Adrenal gland (tissue), 12 donors: Measurements from ENCODE around the gene ORM2. TPM values are rescaled to one million over a fixed set of nuclear protein-coding genes. Genes with fewer than 3 reads are reported as not detected.

Experiments used
- DNase-seq, 7 donors: peaks; one replicate each; pipeline ENCODE4 v3.0.0-alpha.2; 2019 to 2020
- H3K27ac ChIP-seq, 5 donors: fragments of 200-600 bp; sonication (generic) in 4 of 5; 1 replicate in 3 of 5; 2 replicates in 2 of 5; pipeline versions ENCODE4 v1.5.1 to v1.8.0; 2016 to 2020; ENCODE audit warnings: mild to moderate bottlenecking in 1 of 5
- H3K27me3 ChIP-seq: fragments of 200-600 bp; 2 replicates; pipeline ENCODE4 v1.8.0; 2021
- H3K36me3 ChIP-seq, 2 donors: fragments of 200-600 bp; replicated peaks in 1 of 2; 1 replicate in 1 of 2; 2 replicates in 1 of 2; pipeline versions ENCODE4 v1.5.1 to v1.8.0; 2018 to 2022
- H3K4me1 ChIP-seq, 2 donors: fragments of 200-600 bp; replicated peaks in 1 of 2; 1 replicate in 1 of 2; 2 replicates in 1 of 2; pipeline versions ENCODE4 v1.5.1 to v1.8.0; 2018 to 2021
- H3K4me3 ChIP-seq, 4 donors: fragments of 200-600 bp; sonication (generic) in 3 of 4; one replicate each; pipeline ENCODE4 v1.5.1; 2016 to 2018
- H3K9me3 ChIP-seq, 3 donors: fragments of 200-600 bp; sonication (generic) in 1 of 3; replicated peaks in 1 of 3; 1 replicate in 2 of 3; 2 replicates in 1 of 3; pipeline versions ENCODE4 v1.5.1 to v1.8.0; 2016 to 2021
- POLR2A ChIP-seq, 2 donors: fragments of 450-650 bp; IDR thresholded peaks; one replicate each; pipeline ENCODE4 v1.6.1; 2017; ENCODE audit warnings: antibody characterized with exemption in 2 of 2, mild to moderate bottlenecking in 2 of 2, moderate library complexity in 1 of 2
- WGBS, 4 donors: extraction: QIAGEN DNeasy Blood & Tissue Kit in 2 of 4; methylation state at CpG; one replicate each; pipeline versions ENCODE4 v1.1.5 to v1.1.7; 2013 to 2017; 5-methylcytosine and 5-hydroxymethylcytosine counted together
- intact Hi-C, 2 donors: fragments of 100-400 bp; cut with DNase I; formaldehyde crosslinking; loops; one replicate each; pipeline versions ENCODE4 v1.14.1 to v1.15.0; 2022 to 2023
- polyA plus RNA-seq, 3 donors: library from polyadenylated mRNA; stranded (reverse); fragments of 200-250 nt in 2 of 3; fragments of 350-450 nt in 1 of 3; fragmentation: Illumina TruSeq in 1 of 3; extraction: RNeasy Lipid Tissue Mini Kit (QIAGEN cat#74804) in 1 of 3; gene quantifications; one replicate each; pipeline ENCODE4 v1.2.3, GENCODE V29; 2013 to 2014
- total RNA-seq, 9 donors: library from RNA; depleted of rRNA in 4 of 9; stranded (reverse); fragments of >200 nt in 4 of 9; fragments of 120-200 nt in 1 of 9; fragmentation: NEBNext Ultra II Directional in 1 of 9; extraction: Animal tissue kit (Norgen Biotek cat#: 25700) in 1 of 9; gene quantifications; one replicate each; pipeline versions ENCODE4 v1.1.0 to v1.2.4, GENCODE V29; 2013 to 2023
- TF ChIP-seq, protein P1 (sequence below), 6 experiments: fragments of 450-650 bp in 4 of 6; fragments of 200-600 bp in 2 of 6; sonication (generic) in 1 of 6; IDR thresholded peaks; 1 replicate in 5 of 6; 2 replicates in 1 of 6; pipeline versions ENCODE4 v1.5.1 to v1.8.0; 2016 to 2021; ENCODE audit warnings: antibody characterized with exemption in 6 of 6, mild to moderate bottlenecking in 2 of 6, moderate library complexity in 1 of 6
- donor health status: healthy with polysubstance abuse.
- donor health status: Bipolar disorder and iron deficiency.
- donor health status: DM: yes; HTN: yes; CAD: no.
- donor health status: DM: no; HTN: no; CAD: no.
- donor health status: DM: no; HTN: no; CAD: no.
- donor health status: DM: yes; HTN: yes; CAD: no.

Gene ORM2
- total and polyA plus RNA-seq, 12 donors: 0.60 to 16.2 (median 1.8) TPM; not detected in 3

- Histone ChIP-seq H3K27me3 (no peaks in the 10 kb centered on the region), H3K27ac (peak overlapping the region in 3 of 5 donors; percentile 63 to 85 (median 68)), H3K9me3 (no peaks in the 10 kb centered on the region), H3K4me1 (peaks cover 6 to 7% of the 10 kb centered on the region in 2 donors), H3K4me3 (no peak overlapping the region), H3K36me3 (peaks cover 0 to 96% of the 10 kb centered on the region in 2 donors)
- intact Hi-C loops: loop anchor here (10.0 kb wide), 3 partner anchors 46 to 306 kb away; partner anchors contain the start of genes TEX53 (in 1 of the 2) and WHRN (in 1 of the 2)
- WGBS, 4 donors: 19 to 27% (median 20%) methylated on average over 3 to 9 of the region's 9 CpGs
- TF ChIP-seq, protein P1, sequence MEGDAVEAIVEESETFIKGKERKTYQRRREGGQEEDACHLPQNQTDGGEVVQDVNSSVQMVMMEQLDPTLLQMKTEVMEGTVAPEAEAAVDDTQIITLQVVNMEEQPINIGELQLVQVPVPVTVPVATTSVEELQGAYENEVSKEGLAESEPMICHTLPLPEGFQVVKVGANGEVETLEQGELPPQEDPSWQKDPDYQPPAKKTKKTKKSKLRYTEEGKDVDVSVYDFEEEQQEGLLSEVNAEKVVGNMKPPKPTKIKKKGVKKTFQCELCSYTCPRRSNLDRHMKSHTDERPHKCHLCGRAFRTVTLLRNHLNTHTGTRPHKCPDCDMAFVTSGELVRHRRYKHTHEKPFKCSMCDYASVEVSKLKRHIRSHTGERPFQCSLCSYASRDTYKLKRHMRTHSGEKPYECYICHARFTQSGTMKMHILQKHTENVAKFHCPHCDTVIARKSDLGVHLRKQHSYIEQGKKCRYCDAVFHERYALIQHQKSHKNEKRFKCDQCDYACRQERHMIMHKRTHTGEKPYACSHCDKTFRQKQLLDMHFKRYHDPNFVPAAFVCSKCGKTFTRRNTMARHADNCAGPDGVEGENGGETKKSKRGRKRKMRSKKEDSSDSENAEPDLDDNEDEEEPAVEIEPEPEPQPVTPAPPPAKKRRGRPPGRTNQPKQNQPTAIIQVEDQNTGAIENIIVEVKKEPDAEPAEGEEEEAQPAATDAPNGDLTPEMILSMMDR (IDR thresholded peaks at IDR 0.05): no peak
- peak in 1 of 2 donors; percentile 16 for TF ChIP-seq POLR2A (IDR thresholded peaks at IDR 0.05)
- DNase-seq: peak; percentile 84 to 96 (median 95)
These were observed 19.3 kb downstream of the ORM2 start for GRCh38 chr9:114348906-114349482.

DNA sequence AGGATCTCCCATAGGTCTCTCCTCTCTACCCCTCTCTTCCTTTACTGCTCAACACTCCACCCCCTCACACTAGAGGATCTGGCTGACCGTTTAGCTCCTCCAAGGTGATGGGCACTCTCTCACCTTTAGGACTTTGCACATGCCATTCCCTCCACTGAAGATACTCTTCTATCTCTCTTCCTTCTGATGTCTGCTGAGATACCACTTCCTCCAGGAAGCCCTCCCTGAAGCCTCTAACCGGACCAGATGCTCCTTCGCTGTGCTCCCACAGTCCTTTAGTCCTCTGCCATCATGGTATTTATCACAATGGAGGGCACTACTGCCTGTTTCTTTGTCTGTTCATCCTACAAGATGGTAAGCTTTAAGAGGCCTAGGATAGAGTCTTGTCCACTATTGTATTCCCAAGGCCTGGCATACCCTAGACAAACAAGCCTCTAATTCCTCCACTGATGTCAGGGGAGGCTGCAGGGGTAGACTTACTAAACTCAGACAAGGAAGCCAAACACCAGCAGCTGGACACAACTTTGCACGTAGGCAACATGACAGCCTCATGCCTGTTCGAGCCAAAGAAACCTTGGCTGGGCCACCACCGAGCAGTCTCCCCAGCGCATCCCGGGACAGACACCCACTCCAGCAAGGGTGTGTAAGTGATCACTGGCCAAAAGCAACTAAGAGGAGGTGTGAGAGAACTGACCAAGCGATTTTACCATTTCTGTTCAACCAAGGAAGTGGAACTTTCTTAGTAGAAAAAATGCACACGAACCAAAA lies 20.2 kb downstream of the ORM2 start:
- H3K27me3 ChIP-seq: no peaks in the 10 kb centered on the region
- peaks cover 6 to 7% of the 10 kb centered on the region in 2 donors for H3K4me1 ChIP-seq
- intact Hi-C loops: loop anchor here (10.0 kb wide), 3 partner anchors 45 to 305 kb away; partner anchors contain the start of genes TEX53 (in 1 of the 2) and WHRN (in 1 of the 2)
- WGBS, 4 donors: 82 to 86% (median 85%) methylated on average over 9 to 10 of the region's 10 CpGs
- H3K27ac ChIP-seq: peak overlapping the region in 1 of 5 donors; percentile 85
- TF ChIP-seq, protein P1 (IDR thresholded peaks at IDR 0.05): no peak
- no peak for TF ChIP-seq POLR2A (IDR thresholded peaks at IDR 0.05)
- H3K9me3 ChIP-seq: no peaks in the 10 kb centered on the region
- peaks cover 0 to 88% of the 10 kb centered on the region in 2 donors for H3K36me3 ChIP-seq
- no peak for DNase-seq
- no peak overlapping the region for H3K4me3 ChIP-seq

- no peak overlapping the region for H3K27ac ChIP-seq
- H3K4me1 ChIP-seq: peaks cover 6 to 7% of the 10 kb centered on the region in 2 donors
- H3K9me3 ChIP-seq: no peaks in the 10 kb centered on the region
- intact Hi-C loops: no loop called here
- no peak for DNase-seq
- TF ChIP-seq, protein P1 (IDR thresholded peaks at IDR 0.05): no peak
- TF ChIP-seq POLR2A (IDR thresholded peaks at IDR 0.05): no peak
- no peaks in the 10 kb centered on the region for H3K27me3 ChIP-seq
- H3K4me3 ChIP-seq: no peak overlapping the region
- 89 to 91% (median 91%) methylated on average over 16 of the region's 16 CpGs for WGBS, 4 donors
- peaks cover 0 to 88% of the 10 kb centered on the region in 2 donors for H3K36me3 ChIP-seq
These were observed 21.1 kb downstream of the ORM2 start for GRCh38 chr9:114350636-114351401.

DNA sequence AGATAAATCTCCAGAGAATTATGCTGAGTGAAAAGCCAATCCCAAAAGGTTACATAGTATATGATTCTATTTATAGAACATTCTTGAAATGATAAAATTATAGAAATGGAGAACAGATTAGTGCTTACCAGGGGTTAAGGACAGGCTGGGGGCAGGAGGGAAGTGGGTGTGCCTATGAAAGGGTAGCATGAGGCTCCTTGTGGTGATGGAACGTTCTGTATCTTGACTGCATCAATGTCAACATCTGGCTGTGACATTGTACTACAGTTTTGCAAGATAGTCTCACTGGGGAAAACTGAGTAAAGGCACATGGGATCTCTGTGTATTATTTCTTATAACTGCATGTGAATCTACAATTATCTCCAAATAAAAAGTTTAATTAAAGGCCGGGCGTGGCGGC lies 22.3 kb downstream of the ORM2 start:
- H3K9me3 ChIP-seq: no peaks in the 10 kb centered on the region
- no peak overlapping the region for H3K27ac ChIP-seq
- no peak overlapping the region for H3K4me3 ChIP-seq
- H3K27me3 ChIP-seq: no peaks in the 10 kb centered on the region
- H3K4me1 ChIP-seq: peaks cover 6 to 7% of the 10 kb centered on the region in 2 donors
- WGBS, 4 donors: 74 to 84% (median 82%) methylated on average over 4 of the region's 4 CpGs
- H3K36me3 ChIP-seq: peaks cover 0 to 89% of the 10 kb centered on the region in 2 donors
- intact Hi-C loops: no loop called here
- DNase-seq: no peak
- no peak for TF ChIP-seq POLR2A (IDR thresholded peaks at IDR 0.05)
- TF ChIP-seq, protein P1 (IDR thresholded peaks at IDR 0.05): no peak
